ENCODE results near the gene RBM33.
A peak's percentile ranks its signal among the peaks of the same experiment; 100 is the strongest.
"Not testable (repeated sequence)": the region's sequence is repeated elsewhere in the genome, so short reads cannot be mapped to it uniquely, and the experiment has no call there.

Gene RBM33

DNA sequence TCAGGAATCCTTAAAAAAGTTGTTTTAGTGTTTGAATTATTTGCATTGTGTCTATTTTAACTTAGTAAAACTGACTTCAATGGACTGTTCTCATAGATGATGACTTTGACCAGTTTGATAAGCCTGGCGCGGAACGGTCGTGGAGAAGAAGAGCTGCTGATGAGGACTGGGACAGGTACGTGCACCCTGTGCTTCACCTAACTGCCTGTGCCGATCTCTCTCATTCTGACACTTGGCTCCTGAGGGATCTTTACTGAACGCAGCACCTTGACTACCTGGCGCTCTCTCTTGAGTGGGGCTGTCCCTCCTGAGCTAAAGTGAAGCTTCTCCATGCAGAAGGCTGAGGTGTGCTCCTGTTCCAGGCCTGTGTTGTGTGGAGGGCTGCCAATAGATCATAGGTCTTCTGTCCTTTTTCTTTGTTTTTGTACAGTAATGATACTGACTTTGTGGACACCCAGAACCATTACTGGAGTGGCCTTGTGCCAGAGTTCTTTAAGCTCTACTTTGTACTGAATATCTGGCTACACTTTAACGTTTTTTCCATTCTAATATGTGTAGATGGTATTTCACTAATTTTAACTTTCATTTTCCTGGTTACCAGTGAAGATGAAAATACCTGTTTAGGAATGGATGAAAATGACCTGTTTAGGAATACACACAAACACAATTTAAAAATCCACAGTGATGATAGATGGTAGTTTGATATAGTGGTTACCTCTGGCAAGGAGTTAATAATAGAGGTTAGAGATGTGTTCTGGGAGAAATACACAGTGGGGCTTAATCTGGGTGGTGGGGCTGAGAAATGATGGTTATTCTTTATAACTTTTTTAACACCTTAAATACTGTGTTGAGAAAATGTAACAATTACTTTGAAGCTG is 20.9 kb downstream of the RBM33 start:
- DNase-seq (ENCODE audit: low spot score): no peak

GRCh38 chr7:155665957-155666287 is 21.5 kb downstream of the RBM33 start:
- DNase-seq (ENCODE audit: low spot score): no peak

DNA sequence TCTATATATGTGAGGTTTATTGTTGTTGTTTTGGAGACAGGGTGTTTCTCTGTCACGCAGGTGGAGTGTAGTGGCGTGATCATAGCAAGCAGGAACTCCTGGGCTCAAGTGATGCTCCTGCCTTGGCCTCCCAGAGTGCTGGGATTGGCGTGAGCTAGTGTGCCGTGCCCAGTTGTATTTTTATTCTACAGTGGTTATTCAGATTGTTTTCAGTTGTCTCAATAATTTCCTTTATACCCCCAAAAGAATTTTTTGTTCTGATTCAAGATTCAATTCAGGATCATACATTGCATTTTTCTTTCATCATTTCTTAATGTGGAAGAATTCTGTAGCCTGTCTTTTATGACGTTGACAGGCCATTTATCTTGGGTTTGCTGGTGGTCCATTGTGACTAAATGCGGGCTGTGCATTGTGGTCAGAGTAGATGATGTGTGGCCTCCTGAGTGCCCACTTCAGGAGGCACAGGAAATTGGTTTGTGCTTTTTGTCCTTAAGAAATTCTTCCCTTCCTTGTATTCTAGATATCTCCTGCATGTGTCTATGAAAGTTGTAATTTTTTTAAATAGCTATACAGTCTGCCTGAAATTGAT is 22.9 kb downstream of the RBM33 start:
- no peak for DNase-seq (ENCODE audit: low spot score)

DNA sequence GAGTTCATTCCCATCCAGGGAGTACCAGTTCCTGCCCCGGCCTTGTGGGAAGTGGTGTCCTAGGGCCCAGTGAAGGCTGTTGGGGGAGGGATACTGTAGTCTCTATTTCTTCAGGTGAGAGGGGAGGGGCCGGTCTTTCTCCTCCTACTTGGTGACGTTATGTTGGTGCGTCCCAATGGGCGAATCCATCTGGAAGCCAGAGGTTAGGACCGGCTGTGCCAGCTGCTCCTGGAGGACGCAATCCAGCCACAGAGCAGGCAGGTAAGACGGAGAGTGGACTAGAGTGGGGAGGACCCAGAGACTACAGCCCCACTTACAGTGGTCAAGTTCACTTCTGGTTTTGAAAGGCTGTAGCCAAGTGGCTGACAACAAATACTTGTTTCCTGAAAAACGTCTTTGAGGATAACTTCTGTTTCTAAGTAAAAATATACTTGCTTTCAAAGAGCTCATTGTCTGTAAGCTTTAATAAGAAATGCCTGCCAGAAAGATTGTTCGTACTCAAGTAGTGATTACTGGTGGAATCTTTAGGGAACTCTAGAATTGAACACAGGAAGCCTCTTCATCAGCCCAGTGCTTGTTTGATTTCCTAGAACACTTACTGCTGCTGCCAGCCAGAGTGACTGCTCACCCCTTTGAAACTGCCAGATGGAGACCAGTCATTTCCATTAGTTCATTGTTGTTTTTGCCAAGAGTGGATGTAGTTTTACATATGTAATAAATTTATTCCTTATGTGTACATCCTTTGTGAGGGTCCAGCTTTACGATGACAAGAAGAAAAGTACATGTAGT is 25.4 kb downstream of the RBM33 start:
- peak; percentile 37 for DNase-seq (ENCODE audit: low spot score)

- DNase-seq (ENCODE audit: low spot score): peak; percentile 24
Measured at GRCh38 chr7:155670521-155670920, 26.1 kb downstream of the RBM33 start.

- no peak for DNase-seq (ENCODE audit: low spot score)
Measured at GRCh38 chr7:155674556-155674955, 30.1 kb downstream of the RBM33 start.

- no peak for DNase-seq (ENCODE audit: low spot score)
Measured at GRCh38 chr7:155676052-155676451, 31.6 kb downstream of the RBM33 start.

DNA sequence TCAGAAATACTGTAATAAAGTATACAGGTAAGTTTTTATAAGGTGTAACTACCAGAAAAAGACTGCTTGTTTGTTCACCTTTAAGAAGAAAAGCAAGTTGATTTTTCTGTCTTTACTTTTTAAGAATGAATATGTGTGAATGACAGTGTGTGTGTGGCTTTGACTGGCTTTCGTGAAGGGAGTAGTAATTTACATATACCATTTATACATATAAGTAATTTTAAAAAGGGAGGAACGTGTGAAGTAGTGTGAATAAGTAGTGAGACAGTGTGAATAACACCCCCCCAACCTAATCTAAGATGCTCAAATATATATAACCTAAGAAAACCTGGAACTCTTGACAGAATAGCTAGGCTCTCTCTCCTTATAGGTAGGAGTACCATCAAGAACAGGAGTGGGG is 33.2 kb downstream of the RBM33 start:
- no peak for DNase-seq (ENCODE audit: low spot score)

GRCh38 chr7:155680124-155680523 is 35.7 kb downstream of the RBM33 start:
- DNase-seq (ENCODE audit: low spot score): no peak

GRCh38 chr7:155680864-155681263 is 36.4 kb downstream of the RBM33 start:
- no peak for DNase-seq (ENCODE audit: low spot score)

- DNase-seq (ENCODE audit: low spot score): no peak
Measured at GRCh38 chr7:155681663-155682062, 37.2 kb downstream of the RBM33 start.

GRCh38 chr7:155682484-155682883 is 38.0 kb downstream of the RBM33 start:
- no peak for DNase-seq (ENCODE audit: low spot score)

GRCh38 chr7:155683098-155683497 is 38.6 kb downstream of the RBM33 start:
- DNase-seq (ENCODE audit: low spot score): no peak

- no peak for DNase-seq (ENCODE audit: low spot score)
Measured at GRCh38 chr7:155683714-155684113, 39.3 kb downstream of the RBM33 start.

DNA sequence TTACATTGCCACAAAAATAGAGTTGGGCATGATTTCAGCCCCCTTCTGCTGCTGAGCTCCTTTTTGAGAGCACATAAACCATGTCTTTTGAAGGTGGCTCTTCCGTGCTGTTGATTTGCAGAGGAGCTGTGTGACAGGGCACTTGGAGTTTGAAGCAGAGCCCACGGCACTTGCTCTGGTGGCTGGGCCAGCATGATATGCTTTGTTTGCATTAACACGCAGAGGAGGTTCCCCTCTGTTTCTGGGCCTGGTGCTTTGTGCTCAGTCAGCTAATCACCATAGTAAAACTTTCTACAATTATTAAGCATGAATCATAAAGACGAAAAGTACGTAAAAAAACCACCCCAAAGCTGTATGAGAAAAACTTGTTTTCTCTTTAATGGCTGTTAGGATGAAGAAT is 40.1 kb downstream of the RBM33 start:
- DNase-seq (ENCODE audit: low spot score): no peak

GRCh38 chr7:155685070-155685790 is 40.8 kb downstream of the RBM33 start:
- DNase-seq (ENCODE audit: low spot score): no peak

GRCh38 chr7:155685791-155686160 is 41.3 kb downstream of the RBM33 start:
- no peak for DNase-seq (ENCODE audit: low spot score)

GRCh38 chr7:155686620-155687324 is 42.3 kb downstream of the RBM33 start:
- not testable (repeated sequence) for DNase-seq (ENCODE audit: low spot score)

DNA sequence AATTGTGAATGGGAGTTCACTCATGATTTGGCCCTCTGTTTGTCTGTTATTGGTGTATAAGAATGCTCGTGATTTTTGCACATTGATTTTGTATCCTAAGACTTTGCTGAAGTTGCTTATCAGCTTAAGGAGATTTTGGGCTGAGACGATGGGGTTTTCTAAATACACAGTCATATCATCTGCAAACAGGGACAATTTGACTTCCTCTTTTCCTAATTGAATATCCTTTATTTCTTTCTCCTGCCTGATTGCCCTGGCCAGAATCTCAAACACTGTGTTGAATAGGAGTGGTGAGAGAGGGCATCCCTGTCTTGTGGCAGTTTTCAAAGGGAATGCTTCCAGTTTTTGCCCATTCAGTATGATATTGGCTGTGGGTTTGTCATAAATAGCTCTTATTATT is 43.8 kb downstream of the RBM33 start:
- DNase-seq (ENCODE audit: low spot score): not testable (repeated sequence)

- not testable (repeated sequence) for DNase-seq (ENCODE audit: low spot score)
Measured at GRCh38 chr7:155690655-155691054, 46.2 kb downstream of the RBM33 start.

DNA sequence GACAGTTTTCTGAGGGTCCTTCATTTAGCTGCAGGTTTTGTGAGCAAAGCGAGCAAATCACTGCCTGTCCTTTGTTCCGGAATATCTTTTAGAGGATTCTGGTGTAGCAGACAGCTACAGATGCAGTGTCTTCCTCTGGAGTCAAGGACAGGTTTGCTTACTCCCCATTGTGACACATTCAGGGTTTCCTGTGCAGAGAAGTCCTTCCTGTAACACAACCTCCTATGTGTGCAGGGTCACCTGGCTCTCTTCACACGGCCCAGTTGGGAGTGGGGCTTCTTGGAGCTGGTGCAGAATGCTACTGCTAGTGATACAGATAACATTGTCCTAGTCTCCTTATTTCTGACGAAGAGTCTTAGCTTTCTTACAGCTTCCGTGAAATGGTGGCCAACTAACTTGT is 47.9 kb downstream of the RBM33 start:
- DNase-seq (ENCODE audit: low spot score): no peak

DNA sequence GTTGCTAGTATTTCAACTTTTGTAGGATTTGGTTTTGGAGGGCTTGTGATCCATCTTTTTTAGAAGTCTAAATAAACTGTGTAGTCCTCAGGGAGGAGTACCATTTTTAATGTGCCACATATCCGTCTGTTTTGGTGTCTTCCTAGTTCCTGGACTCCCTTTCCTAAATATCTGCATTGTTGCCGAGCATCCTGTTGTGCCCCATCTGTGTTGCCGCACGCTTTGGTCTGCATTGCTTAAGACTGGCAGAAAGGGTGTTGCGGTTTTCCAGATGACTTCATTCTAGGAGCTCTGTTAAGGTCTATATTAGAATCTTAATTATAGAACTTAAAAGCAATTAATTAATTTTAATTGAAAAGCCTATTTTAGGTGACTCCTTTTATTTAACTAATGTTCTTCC is 49.4 kb downstream of the RBM33 start:
- no peak for DNase-seq (ENCODE audit: low spot score)

Data from globus pallidus (tissue), 1 donor.